CD4-positive, alpha-beta T cell (primary cell): Measurements from ENCODE around the gene DNTTIP2. TPM values are rescaled to one million over a fixed set of nuclear protein-coding genes. Genes with fewer than 3 reads are reported as not detected.
"Not testable (repeated sequence)": the region's sequence is repeated elsewhere in the genome, so short reads cannot be mapped to it uniquely, and the experiment has no call there.

Experiments used
- ATAC-seq: fragments of 200-7000 bp; cut with Tn5 transposase; one replicate; pipeline ENCODE4 v1.10.0; 2022; ENCODE audit warnings: mild to moderate bottlenecking; ENCODE audit not compliant: poor library complexity
- CTCF ChIA-PET: fragments of 350-600 bp; sonication (Branson Sonifier 250); formaldehyde crosslinking; loops from one replicate; lab custom pipeline; 2021; ENCODE audit warnings: antibody characterized with exemption, inconsistent platforms; lab: Charles Lee
- POLR2A ChIA-PET: fragments of 350-600 bp; sonication (Branson Sonifier 250); formaldehyde crosslinking; loops from one replicate; lab custom pipeline; 2021; ENCODE audit warnings: antibody characterized with exemption, inconsistent platforms; lab: Charles Lee
- DNase-seq, 14 experiments: peaks; one replicate each; pipeline ENCODE4 v3.0.0-alpha.2; 2013 to 2020; ENCODE audit warnings: mixed read lengths in 2 of 14
- H3K27ac ChIP-seq, 2 donors: one replicate each; pipeline versions ENCODE4 v1.5.1 to v1.7.0; 2013; ENCODE audit warnings: low read length in 2 of 2, low read depth in 1 of 2, mild to moderate bottlenecking in 1 of 2
- H3K27me3 ChIP-seq, 2 experiments: 1 replicate in 1 of 2; 2 replicates in 1 of 2; pipeline versions ENCODE4 v1.6.1 to v1.7.0; 2013; ENCODE audit warnings: low read length in 2 of 2, control low read depth in 1 of 2, mild to moderate bottlenecking in 1 of 2, moderate library complexity in 1 of 2; ENCODE audit not compliant: insufficient read depth in 2 of 2, control insufficient read depth in 1 of 2
- H3K36me3 ChIP-seq: one replicate; pipeline ENCODE4 v1.6.1; 2013; ENCODE audit warnings: low read length, control low read depth; ENCODE audit not compliant: insufficient read depth
- H3K4me1 ChIP-seq: one replicate; pipeline ENCODE4 v1.6.1; 2013; ENCODE audit warnings: low read length, control low read depth; ENCODE audit not compliant: insufficient read depth
- H3K4me3 ChIP-seq: one replicate; pipeline ENCODE4 v1.5.1; 2013; ENCODE audit warnings: mild to moderate bottlenecking, low read length, moderate library complexity
- H3K9me3 ChIP-seq, 2 experiments: 1 replicate in 1 of 2; 2 replicates in 1 of 2; pipeline versions ENCODE4 v1.6.1 to v1.7.0; 2013; ENCODE audit warnings: low read length in 2 of 2, mild to moderate bottlenecking in 2 of 2, control low read depth in 1 of 2, moderate library complexity in 1 of 2; ENCODE audit not compliant: control insufficient read depth in 1 of 2, insufficient read depth in 1 of 2
- H3K27ac Mint-ChIP-seq: one replicate; pipeline ENCODE4 v1.8.0; 2020; ENCODE audit warnings: mixed read lengths
- H3K27me3 Mint-ChIP-seq: one replicate; pipeline ENCODE4 v1.8.0; 2021; ENCODE audit warnings: mixed read lengths
- H3K36me3 Mint-ChIP-seq: one replicate; pipeline ENCODE4 v1.8.0; 2021; ENCODE audit warnings: low read depth, mixed read lengths
- H3K4me1 Mint-ChIP-seq: one replicate; pipeline ENCODE4 v1.8.0; 2021; ENCODE audit warnings: low read depth, mixed read lengths
- H3K4me3 Mint-ChIP-seq: one replicate; pipeline ENCODE4 v1.8.0; 2020; ENCODE audit warnings: mild to moderate bottlenecking, mixed read lengths
- H3K9me3 Mint-ChIP-seq: one replicate; pipeline ENCODE4 v1.8.0; 2020; ENCODE audit warnings: mixed read lengths
- CTCF ChIP-seq: fragments of 200-600 bp; IDR thresholded peaks from one replicate; pipeline ENCODE4 v1.8.0; 2022; ENCODE audit warnings: antibody characterized with exemption, mild to moderate bottlenecking
- intact Hi-C, 2 experiments: fragments of 100-400 bp; cut with DNase I in 1 of 2; cut with micrococcal nuclease in 1 of 2; formaldehyde crosslinking; loops; one replicate each; pipeline versions ENCODE4 v1.15.1 to v1.9.0; 2023 to 2025; cut with DNase I, micrococcal nuclease
- total RNA-seq, 174 experiments: library from RNA in 2 of 174; stranded (reverse) in 2 of 174; gene quantifications; one replicate each; pipeline ENCODE4 v1.2.3 and lab custom pipeline; 2021 to 2026

DNTTIP2 gene
- total RNA-seq, 2 experiments from 2014 or later: 110 to 120 TPM

GRCh38 chr1:93850687-93851326 lies 28.2 kb downstream of the DNTTIP2 start:
- peaks cover 24% of the 10 kb centered on the region for H3K36me3 Mint-ChIP-seq
- H3K36me3 ChIP-seq, H3K27me3 ChIP-seq, POLR2A ChIA-PET, H3K27ac Mint-ChIP-seq, H3K9me3 ChIP-seq, ATAC-seq, H3K27ac ChIP-seq, intact Hi-C loops, H3K9me3 Mint-ChIP-seq: not testable (repeated sequence)
- Histone ChIP-seq H3K4me1 (peaks cover 15% of the 10 kb centered on the region), H3K4me3 (peak overlapping the region; percentile 23)
- H3K4me1 Mint-ChIP-seq: peaks cover 21% of the 10 kb centered on the region
- peak in 13 of 14 experiments; percentile 21 to 66 (median 46) for DNase-seq
- peaks cover 18% of the 10 kb centered on the region for H3K27me3 Mint-ChIP-seq
- H3K4me3 Mint-ChIP-seq: peak overlapping the region; percentile 18
- TF ChIP-seq CTCF: peak; percentile 35
- CTCF ChIA-PET: interaction anchor here (0.8 to 1.3 kb wide), 5 partner anchors 12 to 221 kb away, joined by 3 to 4 read pairs (median 3); partner anchors contain the start of gene DNTTIP2

DNA sequence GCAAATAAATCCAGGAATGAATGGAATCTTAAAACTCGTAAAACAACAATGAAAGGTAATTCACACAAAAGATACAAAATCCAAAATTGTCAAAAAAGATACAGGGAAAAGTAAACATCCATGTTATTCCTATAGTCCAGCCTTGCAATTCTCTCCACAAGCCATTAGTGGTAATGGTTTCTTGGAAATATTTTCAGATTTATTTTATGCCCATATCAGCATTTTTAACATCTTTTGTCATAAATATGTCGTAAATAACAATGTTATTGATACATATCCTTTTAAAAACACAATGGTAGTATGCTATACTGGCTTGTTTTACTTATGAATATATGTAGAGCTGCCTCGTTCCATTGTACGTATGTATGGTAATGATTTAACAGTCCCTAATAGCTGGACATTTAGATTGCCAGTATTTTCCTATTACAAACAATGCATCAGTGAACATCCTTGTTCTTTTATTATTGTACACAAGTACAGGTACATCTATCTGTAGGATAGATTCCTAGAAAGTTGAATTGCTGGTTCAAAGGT lies 30.6 kb downstream of the DNTTIP2 start:
- peaks cover 23% of the 10 kb centered on the region for H3K4me1 ChIP-seq
- Mint-ChIP-seq H3K27me3 (peaks cover 12% of the 10 kb centered on the region), H3K27ac (peak overlapping the region; percentile 100), H3K4me3 (peak overlapping the region; percentile 95), H3K9me3 (no peaks in the 10 kb centered on the region), H3K4me1 (peaks cover 37% of the 10 kb centered on the region), H3K36me3 (peaks cover 25% of the 10 kb centered on the region)
- no peak for TF ChIP-seq CTCF
- H3K36me3 ChIP-seq: no peaks in the 10 kb centered on the region
- ChIA-PET POLR2A (interaction anchor here (1.0 to 4.2 kb wide), 5 partner anchors 30 to 503 kb away, joined by 3 to 22 read pairs (median 10); partner anchors contain the start of genes DNTTIP2, DR1 and GCLM), CTCF (interaction anchor here (1.0 kb wide), 2 partner anchors 61 to 219 kb away, joined by 3 to 4 read pairs; partner anchors contain the start of gene GCLM)
- H3K4me3 ChIP-seq: peak overlapping the region; percentile 95
- H3K9me3 ChIP-seq: no peaks in the 10 kb centered on the region
- DNase-seq (no peak), ATAC-seq (no peak)
- peak overlapping the region; percentile 87 for H3K27ac ChIP-seq
- intact Hi-C loops: loop anchor here (5.0 to 10.0 kb wide), 10 partner anchors 401 to 1386 kb away; partner anchors contain the start of genes DR1 (in 2 of the 2), FNBP1L (in 2 of the 2), ABCD3 (in 1 of the 2) and CCDC18 (in 1 of the 2)
- H3K27me3 ChIP-seq: no peaks in the 10 kb centered on the region

DNA sequence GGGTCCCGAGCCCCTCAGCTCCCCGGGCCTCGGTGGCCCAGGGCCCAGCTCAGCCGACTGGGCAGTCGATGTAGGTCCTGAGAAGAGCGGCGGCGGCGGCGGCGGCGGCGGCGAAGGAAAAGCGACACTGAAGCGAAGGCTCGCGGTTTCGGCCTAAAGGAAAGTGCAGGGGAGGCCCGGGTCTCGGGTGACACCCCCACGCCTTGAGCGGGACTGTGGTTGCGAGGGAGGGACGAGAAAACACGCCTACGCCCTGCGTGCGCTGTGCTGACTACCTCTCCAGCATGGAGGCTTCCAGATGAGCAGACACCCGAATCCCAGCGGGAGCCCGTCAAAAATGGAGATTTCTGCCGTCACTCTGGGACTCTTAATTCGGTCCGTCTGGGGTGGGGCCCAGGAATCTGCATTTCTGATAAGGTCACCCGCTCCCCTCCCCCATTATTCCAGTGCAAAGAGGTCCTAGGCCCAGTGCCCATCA lies 31.2 kb downstream of the DNTTIP2 start:
- DNase-seq (peak; percentile 54 to 89 (median 66)), ATAC-seq (peak; percentile 37)
- Mint-ChIP-seq H3K9me3 (no peaks in the 10 kb centered on the region), H3K27me3 (peaks cover 9% of the 10 kb centered on the region), H3K36me3 (peaks cover 25% of the 10 kb centered on the region), H3K27ac (peak overlapping the region; percentile 100), H3K4me3 (peak overlapping the region; percentile 95), H3K4me1 (peaks cover 37% of the 10 kb centered on the region)
- H3K4me1 ChIP-seq: peaks cover 23% of the 10 kb centered on the region
- peak overlapping the region; percentile 87 for H3K27ac ChIP-seq
- H3K9me3 ChIP-seq: no peaks in the 10 kb centered on the region
- POLR2A ChIA-PET: interaction anchor here (0.5 to 4.2 kb wide), 8 partner anchors 31 to 1264 kb away, joined by 3 to 22 read pairs (median 4); partner anchors contain the start of genes ABCD3, DNTTIP2, DR1 and GCLM
- intact Hi-C loops: loop anchor here (1.0 to 10.0 kb wide), 12 partner anchors 61 to 1387 kb away; partner anchors contain the start of genes DR1 (in 2 of the 2), FNBP1L (in 2 of the 2), GCLM (in 2 of the 2) and ABCD3 (in 1 of the 2)
- no peaks in the 10 kb centered on the region for H3K27me3 ChIP-seq
- CTCF ChIA-PET: interaction anchor here (1.0 kb wide), 2 partner anchors 61 to 218 kb away, joined by 3 to 4 read pairs; partner anchors contain the start of gene GCLM
- H3K4me3 ChIP-seq: peak overlapping the region; percentile 95
- no peak for TF ChIP-seq CTCF
- no peaks in the 10 kb centered on the region for H3K36me3 ChIP-seq
